ENCODE measurements around the gene TXNRD2. TPM values are rescaled to one million over a fixed set of nuclear protein-coding genes. Genes with fewer than 3 reads are reported as not detected.

TXNRD2 gene
- total and polyA plus RNA-seq, 10 of the 15 experiments (the other 5 are each of a cell fraction or from before 2014, with no cell fraction given), result 1.6 to 26.0 (median 13.9) TPM

GRCh38 chr22:19884954-19885751 is 56.5 kb downstream of the TXNRD2 start:
- no peak for ATAC-seq
- no peak overlapping the region for H3K27ac ChIP-seq (ENCODE audit: control insufficient read depth, insufficient read depth)
- WGBS (ENCODE audit: insufficient coverage, insufficient replicate concordance, low lambda C conversion rate, missing lambda C conversion rate), result 67% methylated on average over 25 of the region's 26 CpGs

More at GRCh38 chr22:19884954-19885751, 56.5 kb downstream of the TXNRD2 start:
- TF ChIP-seq SREBF1 (IDR thresholded peaks at IDR 0.05; ENCODE audit: low read length), result no peak
- TF ChIP-seq MYC (IDR thresholded peaks at IDR 0.05; ENCODE audit: insufficient read depth, insufficient read length, insufficient replicate concordance, low read length, severe bottlenecking), result no peak
- no peak for TF ChIP-seq ZBTB33 (IDR thresholded peaks at IDR 0.05)
- TF ChIP-seq HCFC1 (IDR thresholded peaks at IDR 0.05; ENCODE audit: low read length), result no peak
- no peak for TF ChIP-seq CEBPB (IDR thresholded peaks at IDR 0.05; ENCODE audit: borderline replicate concordance in 1 of 2, low read depth in 2 of 2, low read length in 2 of 2)
- no peak for TF ChIP-seq TCF3 (IDR thresholded peaks at IDR 0.05; ENCODE audit: borderline replicate concordance, insufficient read depth, low read depth, low read length)
- no peak for TF ChIP-seq GABPA (IDR thresholded peaks at IDR 0.05; ENCODE audit: low read depth)
- no peak for TF ChIP-seq FOXM1 (IDR thresholded peaks at IDR 0.05; ENCODE audit: low read depth, low read length)
- TF ChIP-seq ATF2 (IDR thresholded peaks at IDR 0.05; ENCODE audit: low read length), result no peak
- no peak for TF ChIP-seq NFXL1 (IDR thresholded peaks at IDR 0.05; ENCODE audit: borderline replicate concordance)
- no peak for TF ChIP-seq TCF12 (IDR thresholded peaks at IDR 0.05; ENCODE audit: low read depth, low read length)
- TF ChIP-seq BRCA1 (IDR thresholded peaks at IDR 0.05; ENCODE audit: low read depth, low read length), result no peak
- intact Hi-C loops (cut with micrococcal nuclease; ENCODE audit: unreplicated experiment) (no loop called here), in situ Hi-C loops (cut with MboI) (no loop called here)
- Histone ChIP-seq H3K4me2 (ENCODE audit: control insufficient read depth, insufficient read depth) (no peak overlapping the region), H3K79me2 (ENCODE audit: control insufficient read depth, insufficient read depth, low read length) (no peaks in the 10 kb centered on the region), H2AFZ (ENCODE audit: control insufficient read depth, low read depth, low read length) (no peak overlapping the region), H3K9ac (ENCODE audit: control insufficient read depth, insufficient read depth, low read length) (no peak overlapping the region), H3K9me3 (replicated peaks; ENCODE audit: control insufficient read depth, insufficient read depth, low read length) (no peaks in the 10 kb centered on the region), H4K20me1 (ENCODE audit: control insufficient read depth, insufficient read depth) (no peaks in the 10 kb centered on the region), H3K27me3 (replicated peaks in 1 of 2; ENCODE audit: control insufficient read depth in 2 of 2, insufficient read depth in 2 of 2, low read length in 1 of 2) (no peaks in the 10 kb centered on the region), H3K4me1 (ENCODE audit: control insufficient read depth, insufficient read depth, low read length) (no peaks in the 10 kb centered on the region), H3K4me3 (no peak overlapping the region), H3K36me3 (ENCODE audit: control insufficient read depth in 2 of 2, insufficient read depth in 2 of 2, low read length in 1 of 2) (no peaks in the 10 kb centered on the region)
- DNase-seq (ENCODE audit: low read depth, low spot score) (no peak), FAIRE-seq (no peak)
- ChIA-PET SMC1A (ENCODE audit: uncharacterized antibody, unreplicated experiment) (interaction anchor here (0.7 kb wide), 1 partner anchor 112 kb away, joined by 3 read pairs; no protein-coding TSS in a partner anchor), RAD21 (ENCODE audit: unreplicated experiment) (no interaction called here), CTCF (no interaction called here), POLR2A (no interaction called here)
- no TSS peak for BruUV-seq (replicated peaks)
